Activated CD4-positive, alpha-beta T cell treated with anti-CD3 and anti-CD28 coated beads, Interleukin-2, Interleukin-6, amounts not matched to agents 100 ng/mL and 50 ng/mL, durations not matched to agents 16 hours and 8 hours (primary cell): ENCODE results near the gene RNF214.

Experiments used
- DNase-seq: peaks from one replicate; pipeline ENCODE4 v3.0.0-alpha.2; 2020

Gene RNF214

GRCh38 chr11:117289795-117290194, 57.3 kb downstream of the RNF214 start:
- DNase-seq, result no peak

- DNase-seq, result no peak
Measured at GRCh38 chr11:117290809-117291396, 58.4 kb downstream of the RNF214 start, which contains the start of gene BACE1-AS. Gene BACE1-AS, plus strand, starts transcription at chr11:117291346.

GRCh38 chr11:117292616-117293015, 60.1 kb downstream of the RNF214 start:
- DNase-seq, result no peak

- no peak for DNase-seq
Measured at GRCh38 chr11:117295438-117296137, 63.1 kb downstream of the RNF214 start.

GRCh38 chr11:117296881-117297280, 64.4 kb downstream of the RNF214 start:
- no peak for DNase-seq

- no peak for DNase-seq
Measured at GRCh38 chr11:117298195-117298594, 65.7 kb downstream of the RNF214 start.

GRCh38 chr11:117299351-117300282, 67.1 kb downstream of the RNF214 start:
- DNase-seq, result no peak

GRCh38 chr11:117300283-117300663, 67.8 kb downstream of the RNF214 start:
- no peak for DNase-seq

GRCh38 chr11:117300773-117301172, 68.3 kb downstream of the RNF214 start:
- DNase-seq, result no peak

GRCh38 chr11:117302228-117302627, 69.8 kb downstream of the RNF214 start:
- DNase-seq, result no peak

GRCh38 chr11:117303101-117303500, 70.6 kb downstream of the RNF214 start:
- DNase-seq, result no peak

- DNase-seq, result no peak
Measured at GRCh38 chr11:117303646-117304315, 71.3 kb downstream of the RNF214 start.

- no peak for DNase-seq
Measured at GRCh38 chr11:117305145-117305544, 72.7 kb downstream of the RNF214 start.

GRCh38 chr11:117309310-117309709, 76.8 kb downstream of the RNF214 start:
- DNase-seq, result no peak

- no peak for DNase-seq
Measured at GRCh38 chr11:117313091-117313490, 80.6 kb downstream of the RNF214 start.

- no peak for DNase-seq
Measured at GRCh38 chr11:117313828-117314768, 81.6 kb downstream of the RNF214 start.

- DNase-seq, result no peak
Measured at GRCh38 chr11:117314840-117315239, 82.4 kb downstream of the RNF214 start.

- no peak for DNase-seq
Measured at GRCh38 chr11:117315285-117316196, 83.1 kb downstream of the RNF214 start.

- DNase-seq, result peak; percentile 31
Measured at GRCh38 chr11:117316197-117316961, 83.9 kb downstream of the RNF214 start, which contains the start of gene BACE1. Gene BACE1, minus strand, starts transcription at chr11:117316256. Its CDS starts 461 bp downstream, at chr11:117315795.

- no peak for DNase-seq
Measured at GRCh38 chr11:117318738-117319137, 86.3 kb downstream of the RNF214 start.
